Stimulated activated CD4-positive, alpha-beta T cell treated with anti-CD3 and anti-CD28 coated beads, Interleukin-12 subunit alpha, Interleukin-12 subunit beta, amount 100 ng/mL, for 24 hours (primary cell): ENCODE measurements around the gene SLC9C2.
"Not testable (repeated sequence)": the region's sequence is repeated elsewhere in the genome, so short reads cannot be mapped to it uniquely, and the experiment has no call there.

Experiments used
- DNase-seq, 2 experiments: peaks; one replicate each; pipeline ENCODE4 v3.0.0-alpha.2; 2020; ENCODE audit warnings: low read depth in 2 of 2

Gene SLC9C2, protein sequence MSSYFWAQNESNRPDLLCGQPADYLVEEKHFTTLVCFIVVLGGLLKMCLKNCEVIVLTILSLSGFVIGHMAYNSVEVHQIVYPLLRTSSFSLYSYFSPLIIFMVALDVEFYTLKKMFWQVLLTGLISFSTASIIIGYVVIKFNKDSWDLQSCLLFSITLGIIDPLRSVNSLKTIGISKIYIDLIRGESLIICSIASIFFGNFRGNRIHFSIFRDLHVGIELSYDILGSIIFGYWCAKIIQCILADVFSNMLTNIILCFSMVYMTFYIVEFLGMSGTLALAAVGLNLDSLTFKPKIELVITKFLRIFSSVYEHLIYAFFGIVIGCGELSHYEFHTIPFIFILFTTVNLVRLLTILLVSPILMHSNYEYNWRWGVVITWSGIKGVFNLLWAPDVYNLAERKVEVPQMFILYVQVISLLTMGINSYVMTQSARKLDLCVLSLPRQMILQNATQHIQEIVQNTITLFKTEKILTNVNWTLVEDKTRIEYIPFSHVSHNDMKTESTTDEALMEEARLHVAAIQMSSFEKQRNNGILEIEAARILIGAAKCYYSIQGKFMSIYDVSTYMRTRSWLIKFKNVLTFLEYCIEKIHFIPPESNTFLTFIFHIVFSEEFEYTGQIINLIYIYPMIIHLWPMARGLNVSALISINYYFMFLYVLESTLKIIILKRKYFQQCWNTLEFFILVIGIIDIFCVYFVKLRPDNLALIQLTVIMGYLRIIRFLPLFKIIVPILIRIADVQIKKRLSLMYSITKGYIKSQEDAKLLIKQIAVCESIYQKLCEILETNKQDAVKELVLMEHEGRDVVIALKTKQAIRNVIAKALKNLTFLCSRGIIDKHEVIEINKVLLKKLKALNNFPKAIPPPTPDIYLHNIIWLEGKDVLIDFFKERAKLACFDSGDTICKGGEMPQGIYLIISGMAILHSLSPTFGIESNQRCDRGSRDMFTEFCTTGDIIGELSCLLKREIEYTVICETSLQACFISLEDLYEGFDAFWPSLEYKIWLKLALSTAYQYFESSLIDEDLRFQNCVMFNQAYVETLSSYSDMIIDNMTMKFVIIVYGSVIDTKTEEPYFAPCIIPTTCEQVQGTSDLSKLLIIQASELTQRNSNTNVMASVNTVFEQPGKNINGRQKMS

GRCh38 chr1:173603056-173603591, at the start of gene SLC9C2:
TSS of gene SLC9C2 (minus strand) at chr1:173603072. CDS start at chr1:173601776, 1,296 bp downstream.
- no peak for DNase-seq

- no peak for DNase-seq
These were observed 46.2 kb upstream of the SLC9C2 start for GRCh38 chr1:173648880-173649605.

DNA sequence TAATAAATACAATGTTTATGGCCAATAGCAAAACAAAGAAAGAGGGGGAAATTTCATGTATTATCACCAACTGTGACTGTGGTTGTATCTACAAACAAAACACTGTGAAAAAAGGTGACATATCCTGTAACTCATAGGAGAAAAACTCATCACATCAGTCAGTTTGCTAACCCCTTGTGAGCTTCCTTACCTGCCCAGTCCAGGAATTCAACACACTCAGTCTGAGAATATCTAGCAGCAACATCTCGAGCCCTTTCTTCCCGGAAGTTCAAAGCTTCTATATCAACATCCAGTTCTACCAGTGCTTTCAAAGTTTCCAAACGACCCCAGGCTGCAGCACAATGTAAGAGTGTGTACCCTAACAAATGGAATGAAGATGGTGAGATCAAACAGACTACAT, 43.8 kb upstream of the SLC9C2 start:
- no peak for DNase-seq

GRCh38 chr1:173642450-173643139, 39.7 kb upstream of the SLC9C2 start:
- not testable (repeated sequence) for DNase-seq

- DNase-seq = no peak
These were observed 36.2 kb upstream of the SLC9C2 start for GRCh38 chr1:173639102-173639501.

DNA sequence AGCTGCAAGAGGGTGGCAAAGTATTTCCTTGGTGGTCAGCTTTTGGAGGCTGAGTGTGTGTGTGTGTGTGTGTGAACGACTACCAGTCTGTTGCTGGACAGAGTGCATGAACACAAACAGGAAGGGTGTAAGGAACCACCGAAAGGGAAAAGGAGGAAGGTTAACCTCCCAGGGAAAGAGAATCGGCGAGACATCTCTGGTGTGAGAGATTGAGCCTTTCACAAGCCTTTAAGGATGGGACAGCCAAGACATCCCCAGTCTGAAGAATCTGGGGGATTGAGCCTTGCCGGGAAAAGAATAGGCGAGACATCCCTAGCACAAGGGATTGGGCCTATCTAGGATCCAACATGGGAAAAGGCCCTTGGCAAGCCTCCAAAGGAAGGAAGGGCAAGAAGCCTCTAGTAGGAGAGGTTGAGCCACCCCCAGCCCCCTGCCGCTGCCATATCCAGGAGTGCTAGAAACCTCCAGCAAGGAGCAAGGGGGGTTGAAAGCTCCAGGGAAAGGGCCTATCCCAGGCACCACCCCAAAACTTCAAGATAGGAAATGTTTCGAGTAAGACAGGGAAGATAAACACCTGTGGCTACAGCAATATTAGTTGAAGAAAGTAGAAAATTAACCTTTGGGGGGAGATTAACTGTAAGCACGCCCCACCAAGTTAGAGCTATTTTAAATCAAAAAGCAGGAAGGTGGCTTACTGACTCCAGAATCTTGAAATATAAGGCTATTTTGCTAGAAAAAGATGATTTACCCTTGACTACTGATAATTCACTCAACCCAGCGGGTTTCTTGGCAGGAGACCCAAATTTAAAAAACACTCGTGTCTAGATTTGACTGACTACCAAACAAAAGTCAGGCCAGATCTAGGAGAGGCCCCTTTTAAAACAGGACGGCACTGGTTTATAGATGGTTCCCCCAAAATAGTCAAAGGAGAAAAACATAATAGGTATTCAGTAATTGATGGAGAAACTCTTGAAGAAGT, 35.5 kb upstream of the SLC9C2 start:
- no peak for DNase-seq

DNA sequence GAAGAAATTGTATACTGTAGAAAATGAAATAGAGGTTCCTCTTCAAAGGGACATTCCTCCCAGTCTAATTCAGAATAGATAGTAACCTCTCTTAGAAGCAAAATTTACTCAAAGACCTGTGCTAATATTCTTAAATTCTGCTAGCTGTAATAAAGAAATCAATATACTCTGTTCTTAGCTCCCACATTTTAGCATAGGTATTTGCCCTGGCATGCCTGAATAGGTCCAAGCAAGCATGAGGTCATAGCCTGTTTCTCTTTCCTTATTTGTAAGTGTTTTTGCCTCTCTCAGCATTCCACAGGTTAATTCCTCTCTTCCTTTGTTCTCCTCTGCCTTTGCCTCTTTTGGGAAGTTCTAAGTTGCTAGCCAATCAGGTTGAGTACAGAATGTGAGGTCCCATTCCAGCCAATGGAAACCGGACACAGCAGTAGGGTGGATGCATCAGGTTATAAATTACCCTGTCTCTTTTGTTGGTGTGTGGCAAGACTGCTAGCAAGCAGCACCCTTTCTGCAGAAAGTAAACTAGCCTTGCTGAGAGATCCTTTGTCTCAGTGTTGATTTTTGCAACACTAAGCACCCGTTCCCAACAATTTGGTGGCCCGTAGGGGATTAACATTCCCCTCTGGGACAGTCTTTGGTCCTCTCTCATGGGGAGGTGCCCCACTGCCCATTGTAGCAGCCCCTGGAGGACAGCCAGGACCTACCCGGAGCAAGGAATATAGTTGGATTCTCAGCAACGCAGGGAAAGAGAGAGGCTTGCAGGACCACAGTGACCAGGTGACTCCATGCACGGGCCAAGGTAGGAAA, 34.6 kb upstream of the SLC9C2 start:
- not testable (repeated sequence) for DNase-seq

DNA sequence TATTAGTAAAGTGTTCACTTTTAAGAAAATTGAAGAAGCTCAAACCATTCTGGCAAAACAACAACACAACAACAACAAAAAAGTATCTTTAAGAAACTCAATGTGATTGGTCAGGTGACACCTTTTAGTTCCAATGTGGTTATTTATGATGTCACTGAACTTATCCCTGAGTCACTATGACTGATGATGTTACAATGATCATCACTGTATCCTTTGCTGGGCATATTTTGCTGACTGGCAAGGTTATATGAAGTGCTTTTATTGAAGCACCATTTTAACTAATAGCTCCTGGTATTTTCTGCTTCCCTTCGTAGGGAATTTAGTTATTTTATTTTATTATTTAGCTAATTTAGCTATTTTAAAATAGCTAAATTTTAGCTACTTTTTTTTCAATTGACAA, 32.2 kb upstream of the SLC9C2 start, which contains the start of gene TEX50:
TSS of gene TEX50 (plus strand) at position 223 of the 400 bp plus-strand sequence. CDS start 184 bp downstream, outside the sequence.
- no peak for DNase-seq

- no peak for DNase-seq
These were observed 26.0 kb upstream of the SLC9C2 start for GRCh38 chr1:173628888-173629287.

DNA sequence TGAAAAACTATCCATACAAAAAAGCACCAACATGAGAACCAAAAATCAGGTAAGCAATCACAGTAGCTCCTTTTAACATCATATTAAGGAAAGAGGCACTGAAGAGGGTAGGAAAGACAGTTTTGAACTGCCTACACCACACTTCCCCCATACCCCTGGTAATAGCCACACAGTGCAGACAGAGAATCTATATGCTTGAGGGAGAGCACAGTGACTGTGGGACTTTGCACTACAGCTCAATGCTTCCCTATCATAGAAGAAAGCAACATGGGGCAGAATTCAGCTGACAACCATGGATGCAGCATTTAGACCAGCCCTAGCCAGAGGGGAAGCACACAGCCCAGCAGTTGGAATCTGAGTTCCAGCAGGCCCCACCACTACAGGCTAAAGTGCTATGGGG, 24.4 kb upstream of the SLC9C2 start:
- no peak for DNase-seq

DNA sequence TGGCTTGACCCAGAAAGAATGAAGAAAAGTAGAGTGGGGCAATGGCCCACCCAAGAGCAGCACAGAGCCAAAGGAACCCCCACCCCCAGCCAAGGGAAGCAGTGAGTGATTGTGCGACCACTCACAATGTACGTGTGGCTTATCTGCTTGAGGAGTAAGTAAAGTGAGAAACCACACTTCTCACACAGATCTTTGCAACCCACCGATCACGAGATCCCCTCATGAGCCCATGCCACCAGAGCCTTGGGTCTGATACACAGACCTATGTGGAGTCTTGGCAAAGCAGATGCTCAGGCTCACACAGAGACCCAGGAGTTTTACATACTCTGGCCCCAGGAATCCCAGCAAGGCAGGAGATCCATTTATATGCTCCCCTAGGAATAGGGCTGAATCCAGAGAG, 14.0 kb upstream of the SLC9C2 start:
- no peak for DNase-seq

GRCh38 chr1:173613086-173613485, 10.2 kb upstream of the SLC9C2 start:
- not testable (repeated sequence) for DNase-seq

DNA sequence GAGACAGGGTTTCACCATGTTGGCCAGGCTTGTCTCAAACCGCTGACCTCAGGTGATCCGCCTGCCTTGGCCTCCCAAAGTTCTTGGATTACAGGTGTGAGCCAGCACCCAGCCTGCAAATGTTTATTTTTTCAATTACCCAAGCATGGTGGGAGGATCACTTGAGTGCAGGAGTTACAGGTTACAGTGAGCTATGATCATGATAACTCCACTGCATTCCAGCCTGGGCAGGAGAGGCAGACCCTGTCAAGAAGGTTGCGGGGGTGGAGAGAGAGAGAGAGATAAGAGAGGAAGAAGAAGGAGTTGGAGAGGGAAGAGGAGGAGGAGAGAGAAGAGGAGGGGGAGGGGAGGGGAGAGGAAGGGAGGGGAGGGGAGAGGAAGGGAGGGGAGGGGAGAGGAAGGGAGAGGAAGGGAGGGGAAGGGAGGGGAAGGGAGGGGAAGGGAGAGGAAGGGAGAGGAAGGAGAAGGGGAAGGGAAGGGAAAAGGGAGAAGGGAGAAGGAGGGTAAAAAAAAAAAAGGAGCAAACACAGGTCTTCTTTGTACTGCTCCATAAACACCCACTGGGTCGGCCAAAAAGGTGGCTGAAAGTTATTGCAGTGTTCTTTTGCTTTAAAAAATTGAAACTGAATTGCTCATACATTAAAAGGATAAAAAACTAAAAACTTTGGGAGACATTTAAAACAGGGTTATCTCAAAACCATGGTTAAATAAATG, 5.8 kb upstream of the SLC9C2 start:
- no peak for DNase-seq

- DNase-seq = no peak
These were observed 1.3 kb downstream of the SLC9C2 start for GRCh38 chr1:173601588-173601987.

- DNase-seq = no peak
These were observed 6.6 kb downstream of the SLC9C2 start for GRCh38 chr1:173596097-173596825.

- not testable (repeated sequence) for DNase-seq
These were observed 11.7 kb downstream of the SLC9C2 start for GRCh38 chr1:173591138-173591537.

DNA sequence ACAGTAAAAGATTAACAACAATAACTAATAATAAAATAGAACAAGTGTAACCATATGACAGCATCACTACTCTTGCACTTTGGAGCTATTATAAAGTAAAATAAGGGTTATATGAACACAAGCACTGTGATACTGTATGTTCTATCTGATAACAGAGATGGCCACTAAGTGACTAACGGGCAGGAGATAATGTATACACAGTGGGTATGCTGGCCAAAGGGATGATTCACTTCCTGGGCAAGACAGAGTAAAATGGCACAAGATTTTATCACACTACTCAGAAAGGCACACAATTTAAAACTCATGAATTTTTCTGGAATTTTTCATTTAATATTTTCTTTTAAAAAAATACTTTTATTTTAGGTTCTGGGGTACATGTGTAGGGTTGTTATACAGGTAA, 12.3 kb downstream of the SLC9C2 start:
- DNase-seq = no peak
